HG02610 (cell line): ENCODE measurements around the gene HIPK1.
"Not testable (repeated sequence)": the region's sequence is repeated elsewhere in the genome, so short reads cannot be mapped to it uniquely, and the experiment has no call there.

ENCODE experiments used
- ATAC-seq: cut with Tn5 transposase; IDR thresholded peaks from one replicate; pipeline ENCODE4 v1.9.1; 2021; ENCODE audit warnings: mild to moderate bottlenecking, moderate library complexity; ENCODE audit not compliant: unreplicated experiment

The HIPK1 gene

DNA sequence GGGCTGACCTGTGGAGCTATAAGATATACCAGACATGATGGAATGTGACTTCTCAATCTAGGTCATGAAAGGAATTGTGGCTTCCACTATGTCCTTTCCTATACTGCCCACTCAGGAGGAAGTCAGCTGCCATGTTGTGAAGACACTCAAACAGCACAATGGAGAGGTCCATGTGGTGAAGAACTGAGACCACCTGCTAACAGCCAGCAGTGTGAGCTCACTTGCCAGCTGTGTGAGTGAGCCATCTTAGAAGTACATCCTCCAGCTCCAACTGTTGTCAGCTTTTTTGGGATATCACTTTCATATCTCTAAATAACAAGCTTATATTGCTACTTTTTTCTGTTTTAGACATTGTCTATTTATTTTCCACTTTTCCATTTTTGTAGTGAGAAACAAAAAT is 79.9 kb downstream of the HIPK1 start:
- ATAC-seq: no peak

GRCh38 chr1:114009393-114009792 is 80.3 kb downstream of the HIPK1 start:
- no peak for ATAC-seq

DNA sequence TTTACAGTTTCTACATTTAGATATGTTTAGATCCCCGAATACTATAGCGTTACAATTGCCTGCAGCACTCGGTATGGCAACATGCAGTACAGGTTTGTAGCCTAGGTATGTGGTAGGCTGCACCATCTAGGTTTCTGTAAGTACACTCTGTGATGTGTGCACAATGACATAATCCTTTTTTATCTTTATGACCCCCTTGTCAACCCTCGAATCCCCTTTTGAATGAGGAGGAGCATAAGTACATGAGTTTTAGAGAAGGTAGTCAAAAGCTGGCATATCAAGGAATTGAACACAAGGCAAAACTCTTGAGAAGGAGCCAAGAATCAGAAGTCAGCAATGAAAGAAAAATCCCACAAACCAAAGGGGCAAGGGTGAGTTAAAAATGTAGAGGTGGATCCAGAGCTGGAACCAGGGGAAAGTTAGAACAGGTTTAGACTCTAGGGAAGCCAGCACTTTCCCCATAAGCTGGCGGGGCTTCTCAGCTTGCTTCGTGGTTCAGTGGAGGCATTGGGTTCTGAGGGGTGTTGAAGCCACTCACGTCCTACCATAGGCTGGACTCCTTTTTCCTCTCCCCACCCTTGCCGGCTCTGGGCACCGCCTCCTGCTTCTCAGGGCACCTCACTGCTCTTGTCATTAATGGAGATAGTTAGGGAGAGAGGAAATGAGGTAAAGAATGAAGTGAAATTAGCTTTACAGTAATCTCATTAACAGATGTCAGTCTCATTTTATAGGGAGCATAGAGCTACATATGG is 81.5 kb downstream of the HIPK1 start:
- ATAC-seq: no peak

DNA sequence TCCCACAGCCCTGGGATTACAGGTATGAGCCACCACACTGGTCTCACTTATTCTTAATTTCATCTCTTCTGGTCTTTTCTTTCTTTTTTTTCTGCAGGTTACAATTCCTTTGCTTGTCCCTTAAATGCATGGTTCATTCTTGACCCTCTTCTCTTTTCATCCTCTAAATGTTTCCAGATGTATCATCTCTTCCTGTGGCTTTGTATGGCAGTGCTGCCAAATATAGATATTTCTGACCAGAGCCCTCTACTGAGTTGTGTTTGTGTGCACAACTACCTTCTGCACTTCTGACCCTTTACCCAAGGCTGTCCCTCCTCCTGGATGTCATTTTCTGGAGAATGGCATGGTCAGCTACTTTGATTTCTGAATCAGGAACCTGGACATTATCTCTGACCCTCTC is 82.7 kb downstream of the HIPK1 start:
- no peak for ATAC-seq

DNA sequence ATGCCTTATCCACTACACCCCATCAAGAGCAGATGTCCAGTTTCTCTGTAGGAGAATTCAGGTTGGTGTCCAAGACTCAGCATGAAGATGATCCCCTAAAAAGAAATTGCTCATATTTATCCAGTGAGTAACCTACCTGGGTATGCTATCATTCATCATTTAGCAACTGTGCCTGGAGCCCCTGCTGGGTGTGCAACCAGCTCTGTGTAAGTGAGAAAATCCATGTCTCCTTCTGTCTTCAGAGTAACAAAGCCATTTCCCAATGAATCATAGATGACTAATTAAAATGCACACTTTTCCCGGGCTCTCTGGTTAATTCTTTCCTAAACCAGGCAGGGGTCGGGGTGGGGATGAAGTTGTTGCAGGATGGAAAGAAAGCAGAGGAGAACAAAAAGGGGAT is 86.0 kb downstream of the HIPK1 start:
- no peak for ATAC-seq

DNA sequence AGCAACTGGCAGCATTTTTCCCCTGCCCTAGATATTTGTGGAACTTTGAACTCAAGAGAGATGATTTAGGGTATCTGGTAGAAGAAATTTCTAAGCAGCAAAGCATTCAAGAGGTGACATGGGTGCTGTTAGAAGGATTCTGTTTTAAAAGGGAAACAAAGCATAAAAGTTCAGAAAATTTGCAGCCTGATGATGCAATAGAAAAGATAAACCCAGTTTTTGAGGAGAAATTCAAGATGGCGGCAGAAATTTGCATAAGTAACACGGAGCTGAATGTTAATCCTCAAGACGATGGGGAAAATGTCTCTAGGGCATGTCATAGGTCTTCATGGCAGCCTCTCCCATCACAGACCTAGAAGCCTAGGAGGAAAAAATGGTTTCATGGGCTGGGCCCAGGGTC is 90.6 kb downstream of the HIPK1 start:
- ATAC-seq: not testable (repeated sequence)

DNA sequence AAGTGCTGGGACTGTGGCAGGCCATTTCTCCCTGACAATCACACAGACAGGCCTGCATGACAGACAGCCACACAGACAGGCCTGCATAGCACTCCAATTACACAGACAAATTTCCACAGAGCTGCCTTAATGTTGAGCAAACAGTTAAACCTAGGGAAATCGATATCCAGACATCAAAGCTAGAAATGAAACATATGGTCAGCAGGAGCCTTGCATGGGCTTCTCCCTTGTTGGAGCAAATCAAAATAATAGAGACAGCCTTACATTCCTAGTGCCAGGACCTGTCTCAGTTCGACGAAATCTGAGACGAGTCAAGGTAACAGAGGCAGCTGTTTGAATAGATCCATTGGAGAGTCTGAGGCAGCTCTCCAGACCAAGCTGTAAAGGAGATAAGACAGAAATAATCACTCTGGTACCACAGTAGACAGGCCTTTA is 92.6 kb downstream of the HIPK1 start:
- ATAC-seq: no peak

DNA sequence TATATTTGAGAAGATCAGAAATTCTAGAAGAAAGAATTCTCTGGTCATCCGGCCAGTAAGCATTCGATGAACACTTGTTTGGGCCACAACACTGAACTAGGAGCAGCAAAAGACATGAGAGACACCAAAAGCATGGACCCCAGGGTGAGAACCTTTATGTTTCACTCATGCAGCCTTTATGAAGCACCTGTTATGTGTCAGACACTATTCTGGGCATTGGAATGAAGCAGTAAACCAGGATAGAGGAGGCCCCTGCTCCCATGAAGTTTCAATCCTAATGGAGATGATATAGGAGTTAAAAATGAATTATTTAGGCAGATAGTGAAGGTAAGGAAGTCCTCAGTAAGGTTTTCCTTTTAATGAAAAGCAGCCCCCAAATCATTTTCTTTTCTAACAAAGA is 93.8 kb downstream of the HIPK1 start:
- ATAC-seq: no peak

GRCh38 chr1:114023377-114023776 is 94.3 kb downstream of the HIPK1 start:
- no peak for ATAC-seq

DNA sequence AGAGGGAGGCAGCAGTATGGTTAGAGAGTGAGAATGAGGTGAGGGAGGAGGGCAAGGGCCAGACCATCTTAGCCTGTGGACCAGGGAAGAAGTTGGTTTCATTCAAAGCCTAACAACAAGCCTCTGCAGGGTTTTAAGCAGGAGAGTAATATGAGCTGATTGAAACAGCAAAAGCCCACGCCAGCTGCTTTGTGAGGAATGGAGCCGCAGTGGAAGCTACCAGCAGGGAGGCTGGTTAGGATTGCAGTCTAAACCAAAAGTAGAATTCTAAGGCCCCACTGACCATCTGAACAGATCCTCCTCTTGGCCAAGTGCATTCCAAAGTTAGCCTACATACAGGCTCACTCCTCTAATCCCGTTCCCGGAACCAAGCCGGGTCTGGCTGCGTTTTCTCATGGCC is 94.9 kb downstream of the HIPK1 start:
- ATAC-seq: no peak

GRCh38 chr1:114025609-114026401 is 96.7 kb downstream of the HIPK1 start:
- ATAC-seq: no peak

- no peak for ATAC-seq
Measured at GRCh38 chr1:114026797-114027196, 97.7 kb downstream of the HIPK1 start.
